Measurements from ENCODE around the gene RALGAPB.

The RALGAPB gene

DNA sequence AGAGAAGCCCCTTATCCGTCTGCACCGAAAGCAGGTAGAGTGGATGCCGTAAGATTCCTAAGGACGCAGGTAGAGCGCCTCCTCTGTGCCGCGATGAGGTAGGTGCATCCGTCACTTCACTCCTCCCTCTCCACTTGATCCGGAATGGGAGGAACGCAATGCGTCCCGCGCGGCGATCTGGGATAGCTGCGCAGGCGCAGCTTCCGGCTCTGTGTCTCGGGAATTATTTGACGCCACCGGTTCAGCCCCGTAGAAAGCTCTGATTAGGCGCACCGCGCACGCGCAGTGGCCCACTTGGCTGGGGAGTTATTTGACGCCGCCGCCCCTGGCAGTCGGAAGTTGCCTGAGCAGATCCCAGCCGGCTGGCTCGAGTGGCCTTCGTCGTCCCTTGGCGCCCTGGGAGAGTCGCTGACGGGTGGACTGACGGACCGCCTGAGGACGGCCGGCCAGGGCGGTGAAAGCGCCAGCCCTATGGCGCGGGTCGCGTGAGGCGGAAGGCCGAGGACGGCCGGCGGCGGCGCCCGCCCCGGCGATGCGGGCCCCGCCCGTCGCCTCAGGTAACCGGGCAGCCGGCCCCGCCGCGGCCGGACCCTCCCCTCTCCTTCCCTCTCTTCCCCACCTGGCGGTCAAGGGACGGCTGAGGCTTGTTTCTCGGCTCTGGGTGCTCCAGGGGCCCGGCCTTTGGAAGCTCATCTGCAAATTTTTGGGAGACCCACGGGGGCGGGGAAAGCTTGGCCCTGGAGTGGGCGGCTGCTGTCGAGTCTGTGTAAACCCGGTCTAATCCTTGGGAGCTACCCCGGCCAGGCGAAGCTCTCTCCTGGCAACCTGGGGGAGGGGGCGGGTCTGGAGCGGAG, at the start of gene RALGAPB:
TSS of gene RALGAPB (plus strand) at position 331 of the 854 bp plus-strand sequence. CDS start 15,590 bp downstream, outside the sequence.
- TF ChIP-seq NFIC (IDR thresholded peaks at IDR 0.05) (no peak), RAD21 (IDR thresholded peaks at IDR 0.05; ENCODE audit: low read depth) (peak; percentile 30; the same call in 1 of the 2 replicates), TCF12 (IDR thresholded peaks at IDR 0.05; ENCODE audit: low read depth) (peak; percentile 30; the same call in 1 of the 2 replicates), YY1 (IDR thresholded peaks at IDR 0.05; ENCODE audit: low read depth) (peak; percentile 7; the same call in 1 of the 2 replicates), TAF1 (IDR thresholded peaks at IDR 0.05; ENCODE audit: low read depth) (peak; percentile 5; the same call in 1 of the 2 replicates), TEAD4 (IDR thresholded peaks at IDR 0.05) (peak; percentile 25; the same call in 1 of the 2 replicates), CREB1 (IDR thresholded peaks at IDR 0.05; ENCODE audit: low read depth) (peak; percentile 69; the same call in 1 of the 2 replicates), ZBTB7A (IDR thresholded peaks at IDR 0.05; ENCODE audit: low read depth) (no peak), EP300 (IDR thresholded peaks at IDR 0.05; ENCODE audit: borderline replicate concordance) (no peak)
- TF ChIP-seq, protein P1, sequence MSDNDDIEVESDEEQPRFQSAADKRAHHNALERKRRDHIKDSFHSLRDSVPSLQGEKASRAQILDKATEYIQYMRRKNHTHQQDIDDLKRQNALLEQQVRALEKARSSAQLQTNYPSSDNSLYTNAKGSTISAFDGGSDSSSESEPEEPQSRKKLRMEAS (IDR thresholded peaks at IDR 0.05): peak; percentile 75

DNA sequence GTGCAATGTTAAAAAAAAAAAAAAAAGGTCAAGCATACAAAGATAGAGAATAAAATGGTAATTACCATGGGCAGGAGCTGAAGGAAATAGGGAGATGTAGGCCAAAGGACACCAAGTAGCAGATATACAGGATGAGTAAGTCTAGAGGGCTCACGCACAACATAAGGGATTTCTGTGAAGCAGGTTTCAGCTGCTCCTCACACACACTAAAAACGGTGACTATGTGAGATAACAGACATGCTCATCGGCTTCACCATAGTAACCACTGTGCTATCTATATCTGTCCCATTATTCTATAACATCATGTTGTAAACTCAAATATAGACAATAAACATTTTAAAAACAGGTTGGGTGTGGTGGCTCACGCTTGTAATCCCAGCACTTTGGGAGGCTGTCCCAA, 49.1 kb upstream of the RALGAPB start:
- TF ChIP-seq ZBTB7A (IDR thresholded peaks at IDR 0.05; ENCODE audit: low read depth) (no peak), TCF12 (IDR thresholded peaks at IDR 0.05; ENCODE audit: low read depth) (no peak), FOXM1 (IDR thresholded peaks at IDR 0.05; ENCODE audit: borderline replicate concordance, low read depth) (no peak), TEAD4 (IDR thresholded peaks at IDR 0.05) (no peak), NFIC (IDR thresholded peaks at IDR 0.05) (no peak), TAF1 (IDR thresholded peaks at IDR 0.05; ENCODE audit: low read depth) (no peak), CREB1 (IDR thresholded peaks at IDR 0.05; ENCODE audit: low read depth) (no peak), CEBPB (IDR thresholded peaks at IDR 0.05) (no peak), YY1 (IDR thresholded peaks at IDR 0.05; ENCODE audit: low read depth) (no peak), EGR1 (IDR thresholded peaks at IDR 0.05) (no peak), RAD21 (IDR thresholded peaks at IDR 0.05; ENCODE audit: low read depth) (no peak), EP300 (IDR thresholded peaks at IDR 0.05; ENCODE audit: borderline replicate concordance) (no peak)
- TF ChIP-seq, protein P2, sequence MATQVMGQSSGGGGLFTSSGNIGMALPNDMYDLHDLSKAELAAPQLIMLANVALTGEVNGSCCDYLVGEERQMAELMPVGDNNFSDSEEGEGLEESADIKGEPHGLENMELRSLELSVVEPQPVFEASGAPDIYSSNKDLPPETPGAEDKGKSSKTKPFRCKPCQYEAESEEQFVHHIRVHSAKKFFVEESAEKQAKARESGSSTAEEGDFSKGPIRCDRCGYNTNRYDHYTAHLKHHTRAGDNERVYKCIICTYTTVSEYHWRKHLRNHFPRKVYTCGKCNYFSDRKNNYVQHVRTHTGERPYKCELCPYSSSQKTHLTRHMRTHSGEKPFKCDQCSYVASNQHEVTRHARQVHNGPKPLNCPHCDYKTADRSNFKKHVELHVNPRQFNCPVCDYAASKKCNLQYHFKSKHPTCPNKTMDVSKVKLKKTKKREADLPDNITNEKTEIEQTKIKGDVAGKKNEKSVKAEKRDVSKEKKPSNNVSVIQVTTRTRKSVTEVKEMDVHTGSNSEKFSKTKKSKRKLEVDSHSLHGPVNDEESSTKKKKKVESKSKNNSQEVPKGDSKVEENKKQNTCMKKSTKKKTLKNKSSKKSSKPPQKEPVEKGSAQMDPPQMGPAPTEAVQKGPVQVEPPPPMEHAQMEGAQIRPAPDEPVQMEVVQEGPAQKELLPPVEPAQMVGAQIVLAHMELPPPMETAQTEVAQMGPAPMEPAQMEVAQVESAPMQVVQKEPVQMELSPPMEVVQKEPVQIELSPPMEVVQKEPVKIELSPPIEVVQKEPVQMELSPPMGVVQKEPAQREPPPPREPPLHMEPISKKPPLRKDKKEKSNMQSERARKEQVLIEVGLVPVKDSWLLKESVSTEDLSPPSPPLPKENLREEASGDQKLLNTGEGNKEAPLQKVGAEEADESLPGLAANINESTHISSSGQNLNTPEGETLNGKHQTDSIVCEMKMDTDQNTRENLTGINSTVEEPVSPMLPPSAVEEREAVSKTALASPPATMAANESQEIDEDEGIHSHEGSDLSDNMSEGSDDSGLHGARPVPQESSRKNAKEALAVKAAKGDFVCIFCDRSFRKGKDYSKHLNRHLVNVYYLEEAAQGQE (IDR thresholded peaks at IDR 0.05; ENCODE audit: low read depth): no peak
- TF ChIP-seq, protein P3, sequence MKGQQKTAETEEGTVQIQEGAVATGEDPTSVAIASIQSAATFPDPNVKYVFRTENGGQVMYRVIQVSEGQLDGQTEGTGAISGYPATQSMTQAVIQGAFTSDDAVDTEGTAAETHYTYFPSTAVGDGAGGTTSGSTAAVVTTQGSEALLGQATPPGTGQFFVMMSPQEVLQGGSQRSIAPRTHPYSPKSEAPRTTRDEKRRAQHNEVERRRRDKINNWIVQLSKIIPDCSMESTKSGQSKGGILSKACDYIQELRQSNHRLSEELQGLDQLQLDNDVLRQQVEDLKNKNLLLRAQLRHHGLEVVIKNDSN (IDR thresholded peaks at IDR 0.05): no peak
- TF ChIP-seq, protein P1 (IDR thresholded peaks at IDR 0.05): no peak

DNA sequence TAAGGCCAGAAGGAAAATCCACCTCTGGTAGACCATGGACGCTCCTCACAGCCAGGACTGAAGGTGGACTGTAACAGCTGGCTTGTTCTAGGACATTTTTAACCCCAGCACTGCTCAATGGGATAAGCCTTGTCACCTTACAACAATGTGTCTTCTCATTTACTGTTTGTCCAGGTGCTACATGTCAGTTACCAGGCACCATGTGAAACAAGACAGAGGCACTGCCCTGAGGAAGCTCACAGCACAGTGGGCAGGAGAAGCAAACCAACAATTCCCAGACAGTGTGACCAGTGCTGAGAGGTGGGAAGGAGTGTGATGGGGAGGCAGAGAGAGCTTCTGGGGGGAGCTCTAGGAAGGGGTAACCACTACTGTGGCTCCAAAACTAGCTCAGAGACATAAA, 48.2 kb upstream of the RALGAPB start:
- TF ChIP-seq EP300 (IDR thresholded peaks at IDR 0.05; ENCODE audit: borderline replicate concordance): no peak
- no peak for TF ChIP-seq TEAD4 (IDR thresholded peaks at IDR 0.05)
- TF ChIP-seq TAF1 (IDR thresholded peaks at IDR 0.05; ENCODE audit: low read depth): no peak
- TF ChIP-seq FOXM1 (IDR thresholded peaks at IDR 0.05; ENCODE audit: borderline replicate concordance, low read depth): no peak
- no peak for TF ChIP-seq RAD21 (IDR thresholded peaks at IDR 0.05; ENCODE audit: low read depth)
- TF ChIP-seq TCF12 (IDR thresholded peaks at IDR 0.05; ENCODE audit: low read depth): no peak
- no peak for TF ChIP-seq CREB1 (IDR thresholded peaks at IDR 0.05; ENCODE audit: low read depth)
- TF ChIP-seq, protein P2 (IDR thresholded peaks at IDR 0.05; ENCODE audit: low read depth): no peak
- TF ChIP-seq, protein P3 (IDR thresholded peaks at IDR 0.05): no peak
- TF ChIP-seq, protein P1 (IDR thresholded peaks at IDR 0.05): no peak
- no peak for TF ChIP-seq EGR1 (IDR thresholded peaks at IDR 0.05)
- no peak for TF ChIP-seq CEBPB (IDR thresholded peaks at IDR 0.05)

DNA sequence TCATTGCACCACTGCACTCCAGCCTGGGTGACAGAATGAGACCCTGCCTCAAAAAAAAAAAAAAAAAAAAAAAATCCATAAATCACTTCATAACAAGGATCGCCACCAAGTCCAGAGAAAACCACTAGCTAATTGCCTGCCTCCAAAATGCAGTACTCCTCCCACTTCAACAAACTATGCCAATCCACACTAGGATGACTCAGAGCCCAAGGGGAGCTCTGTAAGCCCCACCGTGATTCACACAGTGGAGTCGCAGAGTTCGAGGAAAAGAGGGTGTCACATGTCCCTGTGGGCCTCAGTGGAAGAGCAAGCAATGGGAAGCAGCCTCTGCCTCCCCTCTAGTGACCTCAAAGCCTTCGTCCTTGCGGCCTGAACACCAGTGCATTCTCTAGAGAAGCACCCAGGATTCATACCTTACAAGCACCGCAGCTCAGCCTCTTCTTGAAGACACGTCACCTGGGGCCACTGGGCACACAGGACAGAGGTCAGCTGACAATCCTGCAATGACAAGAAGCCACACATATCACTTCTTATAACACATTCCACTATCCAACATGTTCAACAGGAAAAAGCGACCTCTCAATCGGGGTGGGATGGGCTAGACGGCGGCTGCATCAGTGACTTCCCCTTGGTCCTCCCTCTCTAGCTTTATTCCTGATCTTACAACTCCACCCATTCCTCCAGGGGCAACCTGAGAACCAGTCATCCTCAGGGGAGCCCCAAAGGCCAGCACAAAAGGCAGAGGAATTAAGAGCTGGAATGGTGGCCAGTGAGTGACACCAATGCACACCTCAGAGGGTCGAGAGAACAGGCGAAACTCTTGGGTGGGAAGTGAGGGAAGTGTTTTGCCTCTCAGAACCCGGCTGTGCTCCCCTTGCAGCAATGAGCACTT, 46.4 kb upstream of the RALGAPB start:
- TF ChIP-seq, protein P3 (IDR thresholded peaks at IDR 0.05): peak; percentile 20; the same call in 1 of the 2 replicates
- TF ChIP-seq, protein P2 (IDR thresholded peaks at IDR 0.05; ENCODE audit: low read depth): no peak

Data from Ishikawa (cell line).